GM12874 (cell line): Measurements from ENCODE around the gene AVPR2.

Experiments used
- CTCF ChIP-seq: IDR thresholded peaks from 2 replicates; pipeline ENCODE4 v1.5.1; 2011; ENCODE audit warnings: low read depth, mild to moderate bottlenecking, control low read depth, low read length, moderate library complexity; ENCODE audit not compliant: insufficient read depth

Gene AVPR2

GRCh38 chrX:153877571-153878261, 26.8 kb upstream of the AVPR2 start:
- TF ChIP-seq CTCF, result no peak

- no peak for TF ChIP-seq CTCF
These were observed 26.1 kb upstream of the AVPR2 start for GRCh38 chrX:153878345-153878744.

GRCh38 chrX:153878969-153879653, 25.4 kb upstream of the AVPR2 start:
- no peak for TF ChIP-seq CTCF

GRCh38 chrX:153879741-153880439, 24.6 kb upstream of the AVPR2 start:
- TF ChIP-seq CTCF, result no peak

- TF ChIP-seq CTCF, result no peak
These were observed 24.0 kb upstream of the AVPR2 start for GRCh38 chrX:153880440-153880815.

- no peak for TF ChIP-seq CTCF
These were observed 23.2 kb upstream of the AVPR2 start for GRCh38 chrX:153881281-153881680.

GRCh38 chrX:153882086-153882498, 22.4 kb upstream of the AVPR2 start:
- TF ChIP-seq CTCF, result no peak
